HG02885 (cell line): ENCODE results near the gene UNC50.

Experiments used
- ATAC-seq: cut with Tn5 transposase; IDR thresholded peaks from one replicate; pipeline ENCODE4 v1.9.1; 2021; ENCODE audit warnings: mild to moderate bottlenecking; ENCODE audit not compliant: unreplicated experiment, poor library complexity

UNC50 gene

GRCh38 chr2:98607104-98607503, 1.3 kb upstream of the UNC50 start:
- ATAC-seq, result no peak

GRCh38 chr2:98607741-98608115, 661 bp upstream of the UNC50 start:
- ATAC-seq, result no peak

- ATAC-seq, result peak; percentile 21
These were observed 694 bp downstream of the UNC50 start for GRCh38 chr2:98608962-98609604.

- ATAC-seq, result no peak
These were observed 5.8 kb downstream of the UNC50 start for GRCh38 chr2:98614024-98614739.

GRCh38 chr2:98615481-98615880, 7.1 kb downstream of the UNC50 start:
- ATAC-seq, result no peak

- no peak for ATAC-seq
These were observed 8.8 kb downstream of the UNC50 start for GRCh38 chr2:98617149-98617548.

GRCh38 chr2:98623657-98624056, 15.3 kb downstream of the UNC50 start:
- no peak for ATAC-seq

GRCh38 chr2:98632351-98632750, 24.0 kb downstream of the UNC50 start:
- ATAC-seq, result no peak

- no peak for ATAC-seq
These were observed 26.2 kb downstream of the UNC50 start for GRCh38 chr2:98634406-98635092.

GRCh38 chr2:98637401-98638147, 29.2 kb downstream of the UNC50 start:
- peak; percentile 77 for ATAC-seq

GRCh38 chr2:98643496-98644100, 35.2 kb downstream of the UNC50 start:
- no peak for ATAC-seq

GRCh38 chr2:98647636-98648035, 39.2 kb downstream of the UNC50 start:
- no peak for ATAC-seq

- ATAC-seq, result no peak
These were observed 40.1 kb downstream of the UNC50 start for GRCh38 chr2:98648451-98648850.

GRCh38 chr2:98649135-98649991, 41.0 kb downstream of the UNC50 start:
- peak; percentile 74 for ATAC-seq

GRCh38 chr2:98649992-98650375, 41.6 kb downstream of the UNC50 start:
- no peak for ATAC-seq

- ATAC-seq, result no peak
These were observed 42.6 kb downstream of the UNC50 start for GRCh38 chr2:98650998-98651397.

GRCh38 chr2:98654699-98655495, 46.5 kb downstream of the UNC50 start:
- no peak for ATAC-seq

- ATAC-seq, result no peak
These were observed 48.4 kb downstream of the UNC50 start for GRCh38 chr2:98656800-98657199.
